ENCODE results near the gene IL4. TPM values are rescaled to one million over a fixed set of nuclear protein-coding genes. Genes with fewer than 3 reads are reported as not detected.

Gene IL4
- total RNA-seq, 1 experiment from 2014 or later: not detected

DNA sequence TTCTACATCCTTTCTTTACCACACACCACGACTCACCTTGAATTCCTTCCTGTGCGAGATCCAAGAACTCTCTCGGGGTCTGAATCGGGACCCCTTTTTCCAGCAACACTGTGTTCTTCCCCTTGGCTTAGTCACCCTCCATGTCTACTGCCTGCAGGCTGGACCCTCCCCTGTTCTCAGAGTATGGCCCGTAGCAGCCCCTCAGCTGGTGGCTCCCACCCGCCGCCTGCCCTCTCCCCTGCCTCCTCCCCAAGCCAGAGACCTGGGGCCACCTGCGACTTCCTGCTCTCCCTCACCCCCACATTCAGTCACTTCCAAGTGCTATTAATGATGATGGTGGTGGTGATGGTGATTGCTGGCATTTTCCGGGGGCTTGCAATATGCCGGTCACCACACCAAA lies 6.5 kb upstream of the IL4 start:
- Histone ChIP-seq H3K9me3 (ENCODE audit: low read length) (no peaks in the 10 kb centered on the region), H4K20me1 (ENCODE audit: insufficient read depth, low read depth, low read length) (no peaks in the 10 kb centered on the region), H2AFZ (ENCODE audit: low read length) (no peak overlapping the region), H3K4me1 (ENCODE audit: low read length) (peaks cover 15% of the 10 kb centered on the region), H3K9ac (ENCODE audit: low read length) (no peak overlapping the region), H3K4me2 (ENCODE audit: low read depth, low read length, poor library complexity, severe bottlenecking) (no peak overlapping the region), H3K4me3 (ENCODE audit: low read length) (no peak overlapping the region), H3K36me3 (ENCODE audit: insufficient read depth, low read length) (no peaks in the 10 kb centered on the region), H3K9me2 (replicated peaks; ENCODE audit: insufficient read depth, low read length) (no peaks in the 10 kb centered on the region), H3K27me3 (ENCODE audit: low read length) (no peaks in the 10 kb centered on the region), H3K27ac (ENCODE audit: low read length) (no peak overlapping the region), H3K79me2 (ENCODE audit: low read length) (no peaks in the 10 kb centered on the region)
- no peak for DNase-seq

DNA sequence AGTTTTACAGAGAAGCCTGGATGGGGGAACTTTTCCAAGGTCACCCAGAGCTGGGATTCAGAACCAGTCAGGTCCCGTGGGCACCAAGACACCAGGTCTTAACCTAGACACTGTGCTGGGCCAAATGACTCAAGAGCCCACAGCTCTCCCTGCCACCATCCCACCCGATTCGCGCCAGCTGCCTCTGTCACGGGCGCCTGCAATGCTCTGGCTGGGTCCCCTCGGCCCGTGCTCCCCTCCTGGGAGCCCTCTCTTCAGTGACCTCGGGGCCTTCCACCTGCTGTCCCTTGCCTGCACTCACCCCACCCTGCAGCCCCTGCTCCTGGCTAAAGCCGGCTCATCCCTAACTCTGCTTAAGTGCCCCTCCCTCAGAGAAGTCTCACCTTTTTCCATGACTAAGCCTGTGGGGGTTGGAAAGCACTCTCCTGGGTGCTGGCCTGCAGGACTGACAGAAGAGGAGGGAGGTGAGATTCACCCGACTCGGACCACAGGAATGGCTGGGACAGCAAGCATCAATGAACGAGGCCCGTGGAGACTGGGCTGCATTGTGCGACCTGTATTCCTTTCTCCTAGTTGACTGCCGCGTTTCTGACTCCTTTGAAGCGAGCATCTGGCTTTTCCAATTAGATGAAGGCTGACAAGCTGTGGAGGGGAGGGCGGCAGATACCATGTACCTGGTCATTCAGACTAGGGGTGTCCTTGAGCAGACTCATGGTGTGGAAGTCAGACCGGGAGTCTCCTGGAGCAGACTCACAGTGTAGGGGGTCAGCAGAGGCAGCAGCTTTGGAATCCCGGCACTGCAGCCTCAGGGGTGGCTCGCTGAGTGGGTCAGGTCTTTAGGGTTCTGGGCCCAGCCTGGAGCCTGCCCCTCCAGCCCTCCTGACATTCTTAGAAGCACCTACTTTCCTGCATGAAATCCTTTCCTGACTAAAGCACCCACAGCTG lies 5.8 kb upstream of the IL4 start:
- Histone ChIP-seq H3K79me2 (ENCODE audit: low read length) (no peaks in the 10 kb centered on the region), H3K4me1 (ENCODE audit: low read length) (peaks cover 8% of the 10 kb centered on the region), H2AFZ (ENCODE audit: low read length) (no peak overlapping the region), H3K4me3 (ENCODE audit: low read length) (no peak overlapping the region), H3K9me2 (replicated peaks; ENCODE audit: insufficient read depth, low read length) (no peaks in the 10 kb centered on the region), H3K27ac (ENCODE audit: low read length) (no peak overlapping the region), H3K9me3 (ENCODE audit: low read length) (no peaks in the 10 kb centered on the region), H3K4me2 (ENCODE audit: low read depth, low read length, poor library complexity, severe bottlenecking) (no peak overlapping the region), H3K36me3 (ENCODE audit: insufficient read depth, low read length) (no peaks in the 10 kb centered on the region), H3K9ac (ENCODE audit: low read length) (no peak overlapping the region), H3K27me3 (ENCODE audit: low read length) (no peaks in the 10 kb centered on the region), H4K20me1 (ENCODE audit: insufficient read depth, low read depth, low read length) (no peaks in the 10 kb centered on the region)
- DNase-seq: no peak

DNA sequence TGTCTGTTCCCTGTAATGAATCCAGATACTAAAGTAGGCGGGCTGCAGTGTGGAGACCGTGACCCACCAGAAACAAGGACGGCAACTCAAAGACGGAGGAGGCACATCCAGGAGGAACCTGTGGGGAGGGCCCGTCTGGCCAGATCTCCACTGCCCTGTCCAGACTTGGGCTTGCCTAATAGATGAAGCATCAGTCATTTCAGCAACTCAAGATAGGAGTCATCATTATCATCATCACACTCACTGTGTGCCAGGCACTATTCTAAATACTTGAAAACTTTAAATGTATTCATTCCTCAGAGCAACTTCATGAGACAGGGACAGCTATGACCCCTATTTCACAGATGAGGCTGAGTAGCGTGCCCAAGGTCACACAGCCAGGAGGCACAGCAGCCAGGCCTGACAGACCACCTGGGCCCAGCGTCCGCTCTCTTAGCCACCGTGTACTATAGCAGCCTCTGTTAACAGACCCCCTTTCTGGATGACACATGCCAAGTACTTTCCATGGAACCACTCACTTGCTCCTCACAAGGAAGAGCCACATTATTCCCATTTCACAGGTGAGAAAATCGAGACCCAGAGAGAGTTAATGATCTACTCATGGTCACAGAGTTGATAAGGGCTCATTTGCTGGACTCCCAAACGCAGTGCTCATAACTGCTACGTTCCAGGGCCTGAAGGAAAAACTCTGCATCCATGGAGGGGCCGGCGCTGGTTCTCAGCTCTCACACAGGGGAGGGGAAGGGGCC lies 4.9 kb upstream of the IL4 start:
- no peaks in the 10 kb centered on the region for H4K20me1 ChIP-seq (ENCODE audit: insufficient read depth, low read depth, low read length)
- H3K9ac ChIP-seq (ENCODE audit: low read length): no peak overlapping the region
- H3K4me3 ChIP-seq (ENCODE audit: low read length): no peak overlapping the region
- no peaks in the 10 kb centered on the region for H3K36me3 ChIP-seq (ENCODE audit: insufficient read depth, low read length)
- H2AFZ ChIP-seq (ENCODE audit: low read length): no peak overlapping the region
- no peak overlapping the region for H3K27ac ChIP-seq (ENCODE audit: low read length)
- H3K9me2 ChIP-seq (replicated peaks; ENCODE audit: insufficient read depth, low read length): no peaks in the 10 kb centered on the region
- H3K4me1 ChIP-seq (ENCODE audit: low read length): peaks cover 5% of the 10 kb centered on the region
- H3K79me2 ChIP-seq (ENCODE audit: low read length): no peaks in the 10 kb centered on the region
- H3K4me2 ChIP-seq (ENCODE audit: low read depth, low read length, poor library complexity, severe bottlenecking): no peak overlapping the region
- no peak for DNase-seq
- no peaks in the 10 kb centered on the region for H3K27me3 ChIP-seq (ENCODE audit: low read length)
- H3K9me3 ChIP-seq (ENCODE audit: low read length): no peaks in the 10 kb centered on the region

- Histone ChIP-seq H2AFZ (ENCODE audit: low read length) (no peak overlapping the region), H3K79me2 (ENCODE audit: low read length) (no peaks in the 10 kb centered on the region), H3K4me1 (ENCODE audit: low read length) (peaks cover 5% of the 10 kb centered on the region), H3K27me3 (ENCODE audit: low read length) (no peaks in the 10 kb centered on the region), H4K20me1 (ENCODE audit: insufficient read depth, low read depth, low read length) (no peaks in the 10 kb centered on the region), H3K36me3 (ENCODE audit: insufficient read depth, low read length) (no peaks in the 10 kb centered on the region), H3K9me2 (replicated peaks; ENCODE audit: insufficient read depth, low read length) (no peaks in the 10 kb centered on the region), H3K9me3 (ENCODE audit: low read length) (no peaks in the 10 kb centered on the region), H3K27ac (ENCODE audit: low read length) (no peak overlapping the region), H3K4me2 (ENCODE audit: low read depth, low read length, poor library complexity, severe bottlenecking) (no peak overlapping the region), H3K9ac (ENCODE audit: low read length) (no peak overlapping the region), H3K4me3 (ENCODE audit: low read length) (no peak overlapping the region)
- DNase-seq: no peak
Observed at GRCh38 chr5:132669455-132669820, 4.4 kb upstream of the IL4 start.

GRCh38 chr5:132669966-132670882 lies 3.6 kb upstream of the IL4 start:
- Histone ChIP-seq H3K4me2 (ENCODE audit: low read depth, low read length, poor library complexity, severe bottlenecking) (no peak overlapping the region), H3K36me3 (ENCODE audit: insufficient read depth, low read length) (no peaks in the 10 kb centered on the region), H3K27me3 (ENCODE audit: low read length) (no peaks in the 10 kb centered on the region)

DNA sequence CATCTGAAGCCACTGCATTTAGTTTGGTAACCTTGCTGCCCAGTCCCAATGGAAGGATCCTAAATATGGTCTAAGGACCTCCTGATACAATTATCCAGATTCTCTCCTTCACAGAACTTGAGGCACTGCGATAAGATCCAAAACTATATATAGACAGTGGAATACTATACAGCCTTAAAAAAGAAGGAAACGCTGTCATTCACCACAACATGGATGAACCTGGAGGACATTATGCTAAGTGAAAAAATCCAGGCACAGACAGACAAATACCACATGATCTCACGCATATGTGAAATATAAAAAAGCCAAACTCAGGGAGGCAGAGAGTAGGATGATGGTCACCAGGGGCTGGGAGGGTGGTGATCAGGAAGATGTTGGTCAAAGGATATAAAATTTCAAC lies 2.8 kb upstream of the IL4 start:
- Histone ChIP-seq H3K9ac (ENCODE audit: low read length) (no peak overlapping the region), H3K79me2 (ENCODE audit: low read length) (no peaks in the 10 kb centered on the region), H3K27ac (ENCODE audit: low read length) (no peak overlapping the region), H3K4me2 (ENCODE audit: low read depth, low read length, poor library complexity, severe bottlenecking) (no peak overlapping the region), H3K9me3 (ENCODE audit: low read length) (no peaks in the 10 kb centered on the region), H3K4me1 (ENCODE audit: low read length) (peaks cover 5% of the 10 kb centered on the region), H3K4me3 (ENCODE audit: low read length) (no peak overlapping the region), H2AFZ (ENCODE audit: low read length) (no peak overlapping the region), H3K9me2 (replicated peaks; ENCODE audit: insufficient read depth, low read length) (no peaks in the 10 kb centered on the region), H3K27me3 (ENCODE audit: low read length) (no peaks in the 10 kb centered on the region), H3K36me3 (ENCODE audit: insufficient read depth, low read length) (no peaks in the 10 kb centered on the region), H4K20me1 (ENCODE audit: insufficient read depth, low read depth, low read length) (no peaks in the 10 kb centered on the region)
- no peak for DNase-seq

More at GRCh38 chr5:132669966-132670882, 3.6 kb upstream of the IL4 start:
- Histone ChIP-seq H3K9me2 (replicated peaks; ENCODE audit: insufficient read depth, low read length) (no peaks in the 10 kb centered on the region), H2AFZ (ENCODE audit: low read length) (no peak overlapping the region), H3K27ac (ENCODE audit: low read length) (no peak overlapping the region), H3K9me3 (ENCODE audit: low read length) (no peaks in the 10 kb centered on the region), H3K4me1 (ENCODE audit: low read length) (peaks cover 5% of the 10 kb centered on the region), H3K4me3 (ENCODE audit: low read length) (no peak overlapping the region), H3K79me2 (ENCODE audit: low read length) (no peaks in the 10 kb centered on the region), H4K20me1 (ENCODE audit: insufficient read depth, low read depth, low read length) (no peaks in the 10 kb centered on the region), H3K9ac (ENCODE audit: low read length) (no peak overlapping the region)
- DNase-seq: no peak

DNA sequence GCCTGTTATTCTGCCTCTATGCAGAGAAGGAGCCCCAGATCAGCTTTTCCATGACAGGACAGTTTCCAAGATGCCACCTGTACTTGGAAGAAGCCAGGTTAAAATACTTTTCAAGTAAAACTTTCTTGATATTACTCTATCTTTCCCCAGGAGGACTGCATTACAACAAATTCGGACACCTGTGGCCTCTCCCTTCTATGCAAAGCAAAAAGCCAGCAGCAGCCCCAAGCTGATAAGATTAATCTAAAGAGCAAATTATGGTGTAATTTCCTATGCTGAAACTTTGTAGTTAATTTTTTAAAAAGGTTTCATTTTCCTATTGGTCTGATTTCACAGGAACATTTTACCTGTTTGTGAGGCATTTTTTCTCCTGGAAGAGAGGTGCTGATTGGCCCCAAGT lies 301 bp upstream of the IL4 start:
- H3K4me2 ChIP-seq (ENCODE audit: low read depth, low read length, poor library complexity, severe bottlenecking): no peak overlapping the region
- peaks cover 5% of the 10 kb centered on the region for H3K4me1 ChIP-seq (ENCODE audit: low read length)
- DNase-seq: no peak
- no peaks in the 10 kb centered on the region for H4K20me1 ChIP-seq (ENCODE audit: insufficient read depth, low read depth, low read length)
- no peak overlapping the region for H3K27ac ChIP-seq (ENCODE audit: low read length)
- H3K36me3 ChIP-seq (ENCODE audit: insufficient read depth, low read length): no peaks in the 10 kb centered on the region
- no peaks in the 10 kb centered on the region for H3K9me2 ChIP-seq (replicated peaks; ENCODE audit: insufficient read depth, low read length)
- H3K4me3 ChIP-seq (ENCODE audit: low read length): no peak overlapping the region
- no peak overlapping the region for H3K9ac ChIP-seq (ENCODE audit: low read length)
- no peaks in the 10 kb centered on the region for H3K79me2 ChIP-seq (ENCODE audit: low read length)
- H3K9me3 ChIP-seq (ENCODE audit: low read length): no peaks in the 10 kb centered on the region
- no peaks in the 10 kb centered on the region for H3K27me3 ChIP-seq (ENCODE audit: low read length)
- H2AFZ ChIP-seq (ENCODE audit: low read length): no peak overlapping the region
